ENCODE measurements around the gene VEZF1.
A peak's percentile ranks its signal among the peaks of the same experiment; 100 is the strongest.

Gene VEZF1

GRCh38 chr17:57999010-57999495 is 11.0 kb upstream of the VEZF1 start:
- DNase-seq (ENCODE audit: low read depth), result no peak

DNA sequence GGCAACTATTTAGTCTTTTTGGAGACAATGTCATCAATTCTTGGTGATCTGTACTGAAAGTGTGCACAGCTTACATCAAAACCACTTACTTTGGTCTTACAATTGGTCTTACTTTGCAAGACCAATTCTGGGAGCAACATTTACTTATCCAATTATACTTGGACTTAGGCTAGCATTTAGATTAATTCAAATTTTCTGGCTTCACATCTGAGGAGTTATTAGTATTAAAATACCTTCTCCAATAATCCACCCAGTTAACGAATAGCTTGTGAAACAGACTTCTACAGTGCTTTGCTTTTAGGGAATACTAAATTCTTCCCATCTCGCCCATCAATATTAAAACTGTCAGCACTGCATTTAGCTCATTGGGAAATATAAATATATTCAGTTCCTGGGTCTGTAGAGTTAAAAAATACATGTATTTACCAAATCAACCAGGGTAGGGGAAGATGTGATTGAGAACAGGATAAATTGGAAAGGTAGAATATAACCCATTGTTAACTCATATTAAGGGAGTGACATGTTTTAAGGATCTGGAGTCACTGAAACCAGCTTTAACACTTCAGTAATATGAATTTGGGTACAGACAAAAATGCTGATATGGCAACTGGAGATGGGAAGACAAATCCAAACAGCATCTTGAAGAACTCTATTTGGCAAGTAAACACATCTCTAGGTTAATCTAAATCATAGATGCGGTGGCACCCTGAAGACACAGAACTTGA is 9.2 kb upstream of the VEZF1 start:
- no peak for DNase-seq (ENCODE audit: low read depth)

- DNase-seq (ENCODE audit: low read depth), result peak; percentile 22
Measured at GRCh38 chr17:57995076-57995956, 7.3 kb upstream of the VEZF1 start.

GRCh38 chr17:57994436-57994835 is 6.4 kb upstream of the VEZF1 start:
- no peak for DNase-seq (ENCODE audit: low read depth)

DNA sequence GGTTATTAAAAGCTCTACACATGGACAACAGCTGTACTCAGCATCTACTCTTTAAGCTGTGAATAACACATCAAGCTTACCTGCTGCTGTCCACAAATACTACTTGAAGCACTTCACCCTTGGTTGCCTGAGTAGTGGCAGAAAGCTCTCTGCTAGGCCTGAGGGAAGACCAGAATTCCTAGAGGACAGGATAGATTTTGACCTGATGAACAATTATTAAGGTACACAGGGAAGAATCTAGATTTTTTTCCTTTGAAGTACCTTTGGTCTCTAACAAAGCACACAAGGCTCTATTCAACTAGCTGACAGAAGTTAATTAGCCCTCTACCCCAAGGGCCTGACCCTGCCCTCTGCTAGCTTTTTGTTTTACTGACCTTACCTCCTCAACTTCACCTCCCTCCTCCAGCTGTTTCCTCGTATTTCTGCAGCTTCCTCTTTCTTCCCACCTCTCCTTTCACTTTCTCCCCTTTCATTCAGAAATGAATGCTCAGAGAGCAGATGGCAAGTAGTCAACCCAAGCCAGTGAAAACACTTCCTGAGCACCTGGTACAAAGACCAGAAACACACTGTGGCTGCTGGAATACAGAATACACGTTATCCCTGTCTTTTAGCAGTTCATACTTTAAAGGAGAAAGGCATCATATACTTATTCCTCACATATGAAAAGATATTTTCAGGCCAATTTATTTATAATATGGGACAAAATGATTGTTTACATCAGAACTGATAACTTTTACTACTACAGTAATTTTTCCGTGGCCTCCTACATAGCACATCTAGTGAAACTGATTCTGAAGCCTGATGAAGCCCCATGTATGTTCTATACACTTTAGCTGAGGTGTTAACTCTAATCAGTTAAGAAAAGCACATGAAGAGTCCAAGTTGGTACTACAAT is 5.7 kb upstream of the VEZF1 start:
- DNase-seq (ENCODE audit: low read depth), result no peak

- DNase-seq (ENCODE audit: low read depth), result no peak
Measured at GRCh38 chr17:57991537-57991936, 3.5 kb upstream of the VEZF1 start.

- no peak for DNase-seq (ENCODE audit: low read depth)
Measured at GRCh38 chr17:57990037-57990436, 2.0 kb upstream of the VEZF1 start.

DNA sequence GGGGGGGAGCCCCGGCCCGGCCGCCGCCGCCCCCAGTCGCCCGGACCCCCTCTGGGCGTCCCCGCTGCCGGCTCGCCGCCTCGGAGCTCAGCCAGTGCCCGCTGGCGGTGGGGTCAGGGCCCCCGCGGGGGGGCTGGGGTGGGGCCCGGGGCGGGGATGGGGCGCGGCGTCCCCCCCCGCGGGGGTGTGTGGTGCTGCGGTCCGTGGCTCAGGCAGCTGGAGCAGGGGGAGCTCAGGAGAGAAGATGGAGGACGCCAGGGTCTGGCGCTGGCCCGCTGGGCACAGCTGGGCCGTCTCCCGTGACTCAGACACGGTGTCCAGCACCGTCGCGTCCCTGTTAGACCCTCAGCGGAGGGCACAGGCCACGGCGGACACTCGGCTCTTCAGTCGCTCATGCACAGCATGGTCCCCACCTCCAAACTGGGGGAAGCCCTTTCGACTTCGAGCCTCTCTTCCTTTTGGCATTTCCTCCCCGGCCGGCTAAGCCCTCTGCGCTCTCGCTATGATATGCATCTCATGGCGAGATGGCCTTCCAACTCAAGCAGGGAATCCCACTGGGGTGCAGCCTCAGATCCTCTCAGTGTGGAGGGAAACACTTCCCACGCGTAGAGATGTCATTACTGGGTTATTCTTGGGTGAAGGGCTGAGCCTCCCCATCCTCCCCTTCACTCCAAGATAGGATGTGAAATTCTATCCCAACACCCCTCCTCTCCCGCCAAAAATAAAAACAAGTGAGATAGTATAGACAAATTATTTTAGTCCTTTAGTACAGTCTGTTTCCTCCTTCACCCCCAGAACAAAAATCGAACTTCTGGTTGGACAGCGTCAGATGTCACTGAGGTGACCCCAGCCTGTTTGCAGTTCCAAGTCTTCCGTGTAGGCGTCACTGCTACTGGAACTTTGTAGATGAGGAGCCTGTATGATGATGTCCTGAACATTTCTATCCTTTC is 522 bp upstream of the VEZF1 start:
- peak; percentile 58 for DNase-seq (ENCODE audit: low read depth)

DNA sequence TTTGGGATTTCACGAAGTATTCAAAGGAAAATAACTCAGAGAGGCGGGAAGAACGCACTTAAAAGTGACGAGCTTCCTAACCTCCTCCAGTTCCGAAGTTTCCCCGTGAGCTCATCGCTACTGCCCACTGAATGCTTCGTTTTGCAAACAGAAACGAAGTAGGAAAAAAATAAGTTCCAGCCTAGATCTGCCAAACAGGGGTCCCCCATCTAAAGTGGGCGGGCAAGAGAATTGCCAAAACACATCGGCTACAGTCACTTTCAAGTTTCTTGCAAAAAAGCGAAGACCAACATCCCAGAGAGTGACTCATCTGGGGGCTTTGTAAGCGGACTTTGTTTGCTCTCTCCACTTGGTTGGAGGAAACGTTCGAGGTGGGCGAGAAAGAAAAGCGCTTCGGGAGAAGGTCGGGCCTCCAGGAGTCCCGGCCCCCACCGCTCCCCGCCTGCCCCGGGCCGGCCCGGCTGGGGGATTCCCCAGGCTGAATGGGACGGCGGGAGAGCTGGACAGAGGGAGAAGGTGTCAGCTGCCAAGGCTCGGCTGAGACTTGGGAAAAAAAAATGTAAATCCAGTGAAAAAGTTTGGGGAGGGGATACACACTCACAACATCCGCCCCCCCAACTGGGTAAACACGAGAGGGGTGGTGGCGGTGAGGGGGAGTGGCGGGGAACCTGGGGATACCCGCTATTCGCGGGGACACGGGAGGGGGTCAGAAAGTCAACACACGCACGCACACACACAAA is 1.0 kb downstream of the VEZF1 start:
- peak; percentile 16 for DNase-seq (ENCODE audit: low read depth)

- DNase-seq (ENCODE audit: low read depth), result no peak
Measured at GRCh38 chr17:57985675-57985974, 2.4 kb downstream of the VEZF1 start.

DNA sequence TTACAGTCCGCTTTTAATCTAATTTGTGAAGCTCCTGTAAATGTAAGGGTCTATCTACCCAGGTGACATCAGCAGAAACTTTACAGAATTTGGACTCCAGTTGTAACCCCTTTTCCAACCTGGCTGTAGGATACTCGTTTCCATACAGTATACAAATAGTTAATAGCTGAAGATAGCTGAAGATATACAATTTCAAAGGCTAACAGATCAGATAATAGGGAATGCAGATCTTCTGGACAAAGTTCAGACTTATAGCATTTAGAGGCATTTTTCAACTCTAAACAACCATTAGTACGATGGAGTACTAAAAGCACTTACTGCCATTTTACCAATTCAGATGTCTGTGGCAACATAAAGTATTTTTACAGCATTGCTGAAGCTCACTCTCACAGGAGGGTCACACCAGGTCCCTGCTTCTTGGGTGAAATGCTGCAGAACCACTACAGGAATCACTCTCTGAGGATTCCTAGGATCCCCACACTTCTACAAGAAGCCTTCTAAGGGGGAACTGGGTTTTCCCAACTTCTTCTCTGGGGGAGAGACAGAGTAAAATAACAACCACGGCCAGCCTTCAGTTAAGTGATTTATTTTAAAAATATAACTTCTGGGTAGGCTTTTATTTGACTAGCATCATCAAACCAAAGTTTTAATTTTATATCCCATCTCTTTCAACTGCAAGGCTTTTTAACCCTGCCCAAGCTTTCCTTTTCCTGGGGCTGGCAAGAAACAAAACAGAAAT is 2.9 kb downstream of the VEZF1 start:
- no peak for DNase-seq (ENCODE audit: low read depth)

GRCh38 chr17:57984261-57984890 is 3.7 kb downstream of the VEZF1 start:
- DNase-seq (ENCODE audit: low read depth), result no peak

GRCh38 chr17:57983446-57983845 is 4.6 kb downstream of the VEZF1 start:
- no peak for DNase-seq (ENCODE audit: low read depth)

- DNase-seq (ENCODE audit: low read depth), result no peak
Measured at GRCh38 chr17:57982452-57983170, 5.4 kb downstream of the VEZF1 start.

DNA sequence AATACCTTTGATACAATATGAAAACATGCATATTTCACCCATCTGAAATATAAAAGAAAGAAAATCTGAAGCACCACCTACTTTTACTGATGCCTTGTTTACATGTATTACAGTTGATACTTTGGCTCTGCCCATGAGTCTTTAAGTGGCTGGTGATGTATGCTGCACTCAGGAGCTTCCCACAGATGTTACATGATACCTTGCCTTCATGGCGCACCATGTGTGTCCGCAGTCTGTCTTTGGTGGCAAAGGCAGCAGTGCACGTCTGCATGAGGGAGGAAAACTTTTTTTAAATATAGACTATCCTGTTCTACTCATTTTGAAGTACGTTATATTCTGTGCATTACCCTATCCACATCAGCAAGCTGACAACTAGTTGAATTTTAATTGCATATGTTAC is 7.5 kb downstream of the VEZF1 start:
- no peak for DNase-seq (ENCODE audit: low read depth)

- no peak for DNase-seq (ENCODE audit: low read depth)
Measured at GRCh38 chr17:57979076-57979475, 9.0 kb downstream of the VEZF1 start.

DNA sequence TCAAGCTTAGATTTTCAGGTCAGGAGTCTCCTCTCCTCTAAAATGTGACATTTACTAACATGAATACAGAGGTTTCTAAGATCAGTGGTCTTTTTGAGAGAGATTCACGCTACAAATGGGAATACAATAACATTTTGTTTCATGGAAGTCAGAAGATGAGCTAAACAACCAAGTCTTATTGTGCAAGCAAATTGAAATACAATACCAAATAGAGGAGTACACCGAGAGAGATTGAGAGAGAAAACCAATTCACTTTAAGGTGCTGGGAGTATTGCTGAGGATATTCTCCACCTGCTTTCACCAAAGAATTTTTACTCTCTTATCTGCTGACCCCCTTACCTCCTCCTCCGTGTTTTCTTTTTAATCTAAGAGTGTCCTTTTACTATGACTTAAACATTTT is 11.5 kb downstream of the VEZF1 start:
- DNase-seq (ENCODE audit: low read depth), result no peak

DNA sequence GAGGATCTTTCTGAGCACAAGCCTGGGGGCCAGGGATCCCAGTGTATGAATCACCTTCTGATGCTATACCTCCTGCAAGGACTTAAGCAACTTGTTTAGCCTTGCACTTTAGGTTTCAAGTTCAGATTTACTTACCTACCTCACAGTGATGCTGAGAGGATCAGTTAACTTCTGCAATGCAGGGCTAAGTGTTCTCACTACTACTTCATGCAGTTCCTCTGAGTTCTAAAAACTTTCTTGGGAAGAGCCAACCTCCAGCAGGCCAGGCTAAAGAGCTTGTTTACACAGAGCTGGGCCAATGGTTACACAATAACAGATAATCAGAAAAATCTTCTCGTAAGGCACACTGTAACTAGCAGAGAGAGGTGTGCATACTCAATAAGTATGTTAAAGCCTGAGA is 13.0 kb downstream of the VEZF1 start:
- DNase-seq (ENCODE audit: low read depth), result no peak

Measured in activated T-cell treated with anti-CD3 and anti-CD28 coated beads for 1 hour (primary cell).